SK-N-SH (cell line): ENCODE measurements around the gene KRTAP2-4. TPM values are rescaled to one million over a fixed set of nuclear protein-coding genes. Genes with fewer than 3 reads are reported as not detected.
"Not testable (repeated sequence)": the region's sequence is repeated elsewhere in the genome, so short reads cannot be mapped to it uniquely, and the experiment has no call there.

Experiments
- CTCF ChIA-PET: fragments of 300-600, 350-600 bp; formaldehyde crosslinking; extraction: SDS; loops from one replicate; lab custom pipeline; 2021; lab: Yijun Ruan, JAX
- POLR2A ChIA-PET: fragments of 350-600 bp; sonication (Branson Sonifier 250); formaldehyde crosslinking; extraction: SDS; loops from one replicate; lab custom pipeline; 2020; ENCODE audit warnings: antibody characterized with exemption, inconsistent platforms; lab: Yijun Ruan, JAX
- DNase-seq: peaks from one replicate; pipeline ENCODE4 v3.0.0; 2012
- H2AFZ ChIP-seq: fragments of 200-600 bp; sonication (generic); 2 replicates; pipeline ENCODE4 v1.8.1; 2016; ENCODE audit warnings: antibody characterized with exemption, mild to moderate bottlenecking, low read depth
- H3F3A ChIP-seq: fragments of 200-600 bp; sonication (generic); replicated peaks from 2 replicates; pipeline ENCODE3; 2016; ENCODE audit warnings: antibody characterized with exemption, mild to moderate bottlenecking; ENCODE audit not compliant: insufficient read depth
- H3K27ac ChIP-seq, 2 experiments: fragments of 200-500 bp in 1 of 2; fragments of 200-600 bp in 1 of 2; sonication (Bioruptor generic) in 1 of 2; sonication (generic), shearing (Covaris generic) in 1 of 2; 2 replicates each; pipeline versions ENCODE4 v1.5.1 to v1.6.1; 2014 to 2016; ENCODE audit warnings: low read depth in 2 of 2, inconsistent platforms in 1 of 2, low read length in 1 of 2, mild to moderate bottlenecking in 1 of 2, mixed read lengths in 1 of 2
- H3K27me3 ChIP-seq: fragments of 200-600 bp; sonication (generic), shearing (Covaris generic); 2 replicates; pipeline ENCODE4 v1.6.1; 2016; ENCODE audit warnings: mixed run types; ENCODE audit not compliant: insufficient read depth
- H3K36me3 ChIP-seq, 2 experiments: fragments of 200-500 bp in 1 of 2; fragments of 200-600 bp in 1 of 2; sonication (Bioruptor generic) in 1 of 2; sonication (generic) in 1 of 2; replicated peaks in 1 of 2; 2 replicates each; pipeline versions ENCODE3 to v1.5.1; 2014 to 2016; ENCODE audit warnings: low read length in 1 of 2, mild to moderate bottlenecking in 1 of 2; ENCODE audit not compliant: insufficient read depth in 2 of 2, control insufficient read depth in 1 of 2
- H3K4me1 ChIP-seq, 2 experiments: fragments of 200-500 bp in 1 of 2; fragments of 200-600 bp in 1 of 2; sonication (Bioruptor generic) in 1 of 2; sonication (generic), shearing (Covaris generic) in 1 of 2; 2 replicates each; pipeline versions ENCODE4 v1.5.1 to v1.6.1; 2014 to 2016; ENCODE audit warnings: low read depth in 1 of 2, low read length in 1 of 2, mixed run types in 1 of 2; ENCODE audit not compliant: insufficient read depth in 2 of 2, control insufficient read depth in 1 of 2
- H3K4me2 ChIP-seq: fragments of 200-600 bp; sonication (generic), shearing (Covaris generic); 2 replicates; pipeline ENCODE4 v1.6.1; 2017; ENCODE audit warnings: mixed run types
- H3K4me3 ChIP-seq, 2 experiments: fragments of 200-500 bp in 1 of 2; fragments of 200-600 bp in 1 of 2; sonication (Bioruptor generic) in 1 of 2; sonication (generic), shearing (Covaris generic) in 1 of 2; 2 replicates each; pipeline versions ENCODE4 v1.5.1 to v1.8.1; 2014 to 2016; ENCODE audit warnings: low read depth in 2 of 2, inconsistent platforms in 1 of 2, low read length in 1 of 2, mild to moderate bottlenecking in 1 of 2, mixed read lengths in 1 of 2, moderate library complexity in 1 of 2
- H3K79me2 ChIP-seq: fragments of 200-600 bp; sonication (generic); 2 replicates; pipeline ENCODE4 v1.8.1; 2017; ENCODE audit warnings: mild to moderate bottlenecking; ENCODE audit not compliant: insufficient read depth
- H3K9ac ChIP-seq: fragments of 200-600 bp; sonication (generic); 2 replicates; pipeline ENCODE4 v1.6.1; 2017; ENCODE audit warnings: mixed run types
- H3K9me2 ChIP-seq: fragments of 200-600 bp; sonication (generic); 2 replicates; pipeline ENCODE4 v1.6.1; 2017; ENCODE audit warnings: mixed run types
- H3K9me3 ChIP-seq: fragments of 200-600 bp; sonication (generic); 2 replicates; pipeline ENCODE4 v1.6.1; 2017; ENCODE audit warnings: mixed run types, mild to moderate bottlenecking, moderate library complexity
- H4K20me1 ChIP-seq: fragments of 200-600 bp; sonication (generic); 2 replicates; pipeline ENCODE4 v1.6.1; 2017; ENCODE audit warnings: mild to moderate bottlenecking, mixed run types; ENCODE audit not compliant: insufficient read depth
- EP300 ChIP-seq, 2 experiments: IDR thresholded peaks; 2 replicates each; pipeline versions ENCODE4 v1.4.0 to v1.6.1; 2012; ENCODE audit warnings: borderline replicate concordance in 1 of 2, low read depth in 1 of 2, low read length in 1 of 2
- GATA2 ChIP-seq: sonication (generic); formaldehyde crosslinking; IDR thresholded peaks from 2 replicates; pipeline ENCODE4 v1.5.0; 2020; ENCODE audit warnings: mild to moderate bottlenecking, missing genetic modification reagents
- IRF3 ChIP-seq: fragments of 150-350 bp; IDR thresholded peaks from 2 replicates; pipeline ENCODE4 v1.6.1; 2016; ENCODE audit warnings: mild to moderate bottlenecking, low read depth, low read length
- MEF2A ChIP-seq: IDR thresholded peaks from 2 replicates; pipeline ENCODE4 v1.4.0; 2012; ENCODE audit warnings: low read depth, borderline replicate concordance
- NRF1 ChIP-seq: IDR thresholded peaks from 2 replicates; pipeline ENCODE4 v1.6.1; 2012; ENCODE audit warnings: low read depth, mild to moderate bottlenecking, low read length
- RFX5 ChIP-seq: IDR thresholded peaks from 2 replicates; pipeline ENCODE4 v1.6.1; 2012; ENCODE audit warnings: mild to moderate bottlenecking, improper control_type of control experiment, low read length
- USF1 ChIP-seq: IDR thresholded peaks from 2 replicates; pipeline ENCODE4 v1.4.0; 2012; ENCODE audit warnings: low read depth, borderline replicate concordance
- USF2 ChIP-seq: fragments of 150-350 bp; IDR thresholded peaks from 2 replicates; pipeline ENCODE4 v1.6.1; 2017; ENCODE audit warnings: antibody characterized with exemption, low read length, low read depth, borderline replicate concordance
- WGBS: methylation state at CpG from one replicate; pipeline ENCODE4 v1.1.6; 2017; ENCODE audit warnings: low lambda C conversion rate; 5-methylcytosine and 5-hydroxymethylcytosine counted together
- polyA plus RNA-seq, 3 experiments: library from polyadenylated mRNA; depleted of rRNA; stranded (reverse); fragments of >200 nt; gene quantifications; 2 replicates each; pipeline ENCODE4 v1.2.3, GENCODE V29; 2012

KRTAP2-4 gene
- polyA plus RNA-seq, 1 of the 3 experiments (the other 2 are of a cell fraction) = not detected

GRCh38 chr17:41049110-41049509, 16.6 kb downstream of the KRTAP2-4 start (continued):
- TF ChIP-seq IRF3 (no peak), NRF1 (no peak)

GRCh38 chr17:41048441-41048840, 17.2 kb downstream of the KRTAP2-4 start:
- no peak overlapping the region for H3K4me3 ChIP-seq
- peak overlapping the region; percentile 14 for H3K4me2 ChIP-seq
- ChIA-PET CTCF (interaction anchor here (0.6 to 1.4 kb wide), 2 partner anchors 32 to 614 kb away, joined by 3 read pairs; no protein-coding TSS in a partner anchor), POLR2A (no interaction called here)
- H3K27me3 ChIP-seq = no peaks in the 10 kb centered on the region
- no peak for TF ChIP-seq USF1
- TF ChIP-seq EP300 (IDR thresholded peaks at IDR 0.05; ENCODE audit: borderline replicate concordance in 1 of 2, low read depth in 1 of 2, low read length in 1 of 2) = no peak
- no peak for TF ChIP-seq USF2
- TF ChIP-seq GATA2 (CRISPR knock-in tag) = no peak
- TF ChIP-seq RFX5 = no peak
- no peak for TF ChIP-seq MEF2A
- peaks cover 10% of the 10 kb centered on the region for H3F3A ChIP-seq
- H3K9me3 ChIP-seq = no peaks in the 10 kb centered on the region
- no peaks in the 10 kb centered on the region for H3K79me2 ChIP-seq
- no peaks in the 10 kb centered on the region for H3K9me2 ChIP-seq
- peak overlapping the region; percentile 44; the same call in 1 of the 2 replicates for H2AFZ ChIP-seq
- peak overlapping the region in 1 of 2 experiments; percentile 44; a peak in 2 of 4 replicates for H3K27ac ChIP-seq
- no peak overlapping the region for H3K9ac ChIP-seq
- 3% methylated on average over 7 of the region's 7 CpGs for WGBS
- no peak for DNase-seq
- no peaks in the 10 kb centered on the region for H3K4me1 ChIP-seq
- peaks cover 0 to 3% of the 10 kb centered on the region in 2 experiments for H3K36me3 ChIP-seq
- no peaks in the 10 kb centered on the region for H4K20me1 ChIP-seq

- Histone ChIP-seq H3K4me2 (peak within 1 kb of the TSS; percentile 14; the same call in 1 of the 2 replicates), H2AFZ (peak within 1 kb of the TSS; percentile 44; the same call in 1 of the 2 replicates)
- H3K79me2 ChIP-seq, H3K9ac ChIP-seq, CTCF ChIA-PET, H3K36me3 ChIP-seq, H3K9me3 ChIP-seq, DNase-seq, H3K4me3 ChIP-seq, H4K20me1 ChIP-seq, H3K27ac ChIP-seq, H3K27me3 ChIP-seq, H3K9me2 ChIP-seq, H3K4me1 ChIP-seq, H3F3A ChIP-seq: not testable (repeated sequence)
- POLR2A ChIA-PET = interaction anchor here (0.6 kb wide), 1 partner anchor 7 kb away, joined by 3 read pairs; no protein-coding TSS in a partner anchor
- 28% methylated on average over 7 of the region's 33 CpGs for WGBS
These were observed 18.8 kb downstream of the KRTAP2-4 start, which contains the start of gene KRTAP2-1 for GRCh38 chr17:41046735-41047465. TSS of gene KRTAP2-1 (minus strand) at chr17:41047316. CDS start at chr17:41047267, 49 bp downstream.
